LNCAP (cell line): ENCODE results near the gene SGK1.

Source experiments
- CTCF ChIP-seq: fragments of 450-650 bp; IDR thresholded peaks from 2 replicates; pipeline ENCODE4 v1.5.1; 2017; ENCODE audit warnings: mild to moderate bottlenecking

SGK1 gene

GRCh38 chr6:134278000-134278399, 39.9 kb downstream of the SGK1 start:
- no peak for TF ChIP-seq CTCF

- TF ChIP-seq CTCF, result no peak
Measured at GRCh38 chr6:134272374-134272773, 45.5 kb downstream of the SGK1 start.

GRCh38 chr6:134267917-134268361, 50.0 kb downstream of the SGK1 start:
- TF ChIP-seq CTCF, result no peak

- no peak for TF ChIP-seq CTCF
Measured at GRCh38 chr6:134266776-134267175, 51.1 kb downstream of the SGK1 start.

GRCh38 chr6:134261766-134262165, 56.1 kb downstream of the SGK1 start:
- TF ChIP-seq CTCF, result no peak

- no peak for TF ChIP-seq CTCF
Measured at GRCh38 chr6:134258849-134259306, 59.0 kb downstream of the SGK1 start.

GRCh38 chr6:134257516-134257915, 60.4 kb downstream of the SGK1 start:
- no peak for TF ChIP-seq CTCF

GRCh38 chr6:134256862-134257261, 61.0 kb downstream of the SGK1 start:
- no peak for TF ChIP-seq CTCF
